ENCODE data around the gene AHCYL2. TPM values are rescaled to one million over a fixed set of nuclear protein-coding genes. Genes with fewer than 3 reads are reported as not detected.
"Not testable (repeated sequence)": the region's sequence is repeated elsewhere in the genome, so short reads cannot be mapped to it uniquely, and the experiment has no call there.

Gene AHCYL2
- total RNA-seq, 5 donors from 2014 or later (not counting 1 experiment from before 2014, with no cell fraction given), result 13.1 to 17.6 (median 15.9) TPM

DNA sequence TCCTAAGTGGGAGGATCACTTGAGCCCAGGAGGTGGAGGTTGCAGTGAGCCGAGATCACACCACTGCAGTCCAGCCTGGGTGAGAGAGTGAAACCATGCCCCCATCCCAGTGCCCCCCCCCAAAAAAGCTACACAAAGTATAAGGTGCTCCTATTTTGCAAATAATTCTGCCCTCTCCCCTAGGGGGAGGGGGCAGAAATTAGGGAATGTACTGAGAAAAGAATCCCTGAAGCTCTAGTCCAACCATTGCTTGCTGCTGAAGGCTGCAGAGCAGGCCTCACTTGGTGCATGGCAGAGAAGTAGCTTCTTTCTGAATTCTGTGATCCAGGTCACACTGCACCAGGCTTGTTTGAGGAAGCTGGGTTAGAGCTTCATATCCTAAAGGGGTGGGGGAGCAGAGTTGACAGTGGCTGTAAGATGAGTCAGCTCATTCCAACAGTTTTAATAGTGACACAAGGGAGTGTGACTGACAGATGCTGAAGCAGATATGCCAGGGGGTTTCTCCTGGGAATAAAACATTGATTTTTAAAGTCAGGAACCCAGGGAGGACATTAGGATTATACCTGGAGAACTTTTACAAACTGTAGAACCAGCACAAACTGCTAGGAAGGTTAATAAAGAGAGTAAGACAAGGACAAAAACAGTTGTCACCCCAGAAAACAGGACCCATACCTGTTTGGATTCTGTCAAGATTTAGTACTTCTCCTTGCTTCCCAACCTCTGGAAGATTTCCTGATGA is 176.6 kb downstream of the AHCYL2 start:
- Mint-ChIP-seq H3K27me3 (no peaks in the 10 kb centered on the region), H3K9me3 (no peaks in the 10 kb centered on the region), H3K4me3 (no peak overlapping the region), H3K36me3 (peaks cover 49% of the 10 kb centered on the region), H3K27ac (no peak overlapping the region), H3K4me1 (no peaks in the 10 kb centered on the region)
- DNase-seq (no peak), ATAC-seq (replicated peaks in 1 of 4) (no peak)
- ChIA-PET POLR2A (no interaction called here), CTCF (interaction anchor here in 1 of 2 donors (0.9 kb wide), 1 partner anchor 34 kb away, joined by 5 read pairs; no protein-coding TSS in a partner anchor)
- no peaks in the 10 kb centered on the region for H3K27me3 ChIP-seq (replicated peaks in 1 of 2; ENCODE audit: control insufficient read depth in 2 of 2, extremely low read depth in 1 of 2, insufficient read depth in 2 of 2, low read length in 1 of 2)
- no peak overlapping the region for H3K4me3 ChIP-seq (ENCODE audit: control insufficient read depth in 1 of 2, extremely low read depth in 1 of 2, low read length in 1 of 2)
- H3K4me1 ChIP-seq (ENCODE audit: control insufficient read depth in 1 of 2, extremely low read depth in 1 of 2, insufficient read depth in 2 of 2, low read length in 2 of 2), result no peaks in the 10 kb centered on the region
- H3K9me3 ChIP-seq, result no peaks in the 10 kb centered on the region
- H3K27ac ChIP-seq (ENCODE audit: low read length), result no peak overlapping the region
- no CpG with 5 or more reads among the region's 1 CpG for WGBS (ENCODE audit: insufficient coverage)
- peaks cover 10 to 25% of the 10 kb centered on the region in 2 donors for H3K36me3 ChIP-seq (ENCODE audit: control insufficient read depth in 2 of 2, extremely low read depth in 1 of 2, insufficient read depth in 1 of 2, low read length in 1 of 2)

DNA sequence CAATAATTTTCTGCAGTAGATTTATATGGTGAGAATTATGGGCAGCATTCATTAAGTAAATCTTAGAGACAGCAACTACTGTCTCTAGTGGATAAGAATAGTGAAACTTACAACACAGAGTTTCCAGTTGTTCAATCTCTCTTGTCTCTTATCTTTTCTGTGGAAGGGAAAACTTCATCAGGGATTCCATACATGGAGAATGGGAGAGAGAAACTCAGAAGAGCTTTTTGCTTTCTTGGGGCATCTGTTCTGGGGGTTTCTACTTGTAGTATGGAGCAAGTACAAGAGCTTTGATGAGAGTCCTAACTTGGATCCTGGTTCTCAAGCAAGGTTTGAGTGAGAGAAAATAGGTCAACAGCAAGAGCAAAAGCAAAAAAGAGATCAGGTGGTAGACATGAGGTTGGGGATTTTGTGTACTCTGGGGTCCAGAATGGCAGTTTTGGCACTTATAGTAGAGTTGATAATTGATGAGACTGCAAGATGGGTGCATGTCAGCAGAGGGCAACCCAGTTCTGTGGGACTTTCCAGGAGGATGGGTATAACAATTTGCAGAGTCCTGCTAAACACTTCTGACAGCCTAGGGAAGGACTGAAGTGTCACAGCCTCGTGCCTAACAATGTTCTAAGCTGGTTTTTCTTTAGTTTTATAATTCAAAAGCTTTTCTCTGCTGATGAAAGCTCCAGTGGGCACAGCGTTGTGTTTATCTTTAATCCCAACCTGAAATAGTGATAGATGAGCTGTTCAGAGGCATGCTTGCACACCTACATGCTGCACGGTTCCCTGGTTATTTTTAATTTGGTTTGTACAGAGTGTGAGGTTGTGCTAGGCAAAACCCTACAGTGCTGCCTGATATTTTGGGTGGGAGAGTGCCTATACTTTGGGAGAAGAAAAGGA is 177.4 kb downstream of the AHCYL2 start:
- WGBS (ENCODE audit: insufficient coverage), result 33% methylated on average over 2 of the region's 3 CpGs
- POLR2A ChIA-PET, result no interaction called here
- CTCF ChIA-PET, result no interaction called here
- peaks cover 10 to 26% of the 10 kb centered on the region in 2 donors for H3K36me3 ChIP-seq (ENCODE audit: control insufficient read depth in 2 of 2, extremely low read depth in 1 of 2, insufficient read depth in 1 of 2, low read length in 1 of 2)
- DNase-seq (peak in 3 of 35 experiments; percentile 0 to 28 (median 2)), ATAC-seq (replicated peaks in 1 of 4) (no peak)
- Mint-ChIP-seq H3K27me3 (no peaks in the 10 kb centered on the region), H3K4me3 (no peak overlapping the region), H3K36me3 (peaks cover 47% of the 10 kb centered on the region), H3K4me1 (no peaks in the 10 kb centered on the region), H3K27ac (no peak overlapping the region), H3K9me3 (no peaks in the 10 kb centered on the region)
- no peaks in the 10 kb centered on the region for H3K27me3 ChIP-seq (replicated peaks in 1 of 2; ENCODE audit: control insufficient read depth in 2 of 2, extremely low read depth in 1 of 2, insufficient read depth in 2 of 2, low read length in 1 of 2)
- H3K9me3 ChIP-seq, result no peaks in the 10 kb centered on the region
- no peaks in the 10 kb centered on the region for H3K4me1 ChIP-seq (ENCODE audit: control insufficient read depth in 1 of 2, extremely low read depth in 1 of 2, insufficient read depth in 2 of 2, low read length in 2 of 2)
- H3K27ac ChIP-seq (ENCODE audit: low read length), result no peak overlapping the region
- H3K4me3 ChIP-seq (ENCODE audit: control insufficient read depth in 1 of 2, extremely low read depth in 1 of 2, low read length in 1 of 2), result no peak overlapping the region

DNA sequence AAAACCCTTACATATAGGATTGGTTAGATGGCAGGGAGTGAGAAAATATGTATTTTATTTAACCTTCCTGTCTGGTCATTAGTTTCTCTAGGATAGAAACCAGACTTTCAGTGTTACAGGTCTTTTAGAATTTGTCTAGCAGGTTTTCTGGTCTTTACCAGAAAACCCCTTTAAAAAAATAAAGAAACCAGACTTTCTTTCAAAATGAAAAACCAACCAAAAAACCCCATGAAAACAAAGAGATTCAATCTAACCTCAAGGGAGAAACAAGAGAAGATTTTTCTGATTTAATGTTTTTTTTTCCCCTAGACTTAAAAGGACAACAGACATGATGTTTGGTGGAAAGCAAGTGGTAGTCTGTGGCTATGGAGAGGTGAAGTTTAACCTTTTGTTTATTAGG is 180.7 kb downstream of the AHCYL2 start:
- H3K27ac Mint-ChIP-seq, result no peak overlapping the region
- H3K36me3 Mint-ChIP-seq, result peaks cover 65% of the 10 kb centered on the region
- CTCF ChIA-PET, result interaction anchor here in 1 of 2 donors (1.2 kb wide), 1 partner anchor 29 kb away, joined by 4 read pairs; no protein-coding TSS in a partner anchor
- ATAC-seq (replicated peaks in 1 of 4) (no peak), DNase-seq (no peak)
- no peaks in the 10 kb centered on the region for H3K27me3 ChIP-seq (replicated peaks in 1 of 2; ENCODE audit: control insufficient read depth in 2 of 2, extremely low read depth in 1 of 2, insufficient read depth in 2 of 2, low read length in 1 of 2)
- H3K4me3 ChIP-seq (ENCODE audit: control insufficient read depth in 1 of 2, extremely low read depth in 1 of 2, low read length in 1 of 2), result no peak overlapping the region
- H3K27ac ChIP-seq (ENCODE audit: low read length), result no peak overlapping the region
- H3K4me1 ChIP-seq (ENCODE audit: control insufficient read depth in 1 of 2, extremely low read depth in 1 of 2, insufficient read depth in 2 of 2, low read length in 2 of 2), result no peaks in the 10 kb centered on the region
- POLR2A ChIA-PET, result no interaction called here
- H3K36me3 ChIP-seq (ENCODE audit: control insufficient read depth in 2 of 2, extremely low read depth in 1 of 2, insufficient read depth in 1 of 2, low read length in 1 of 2), result peaks cover 10 to 33% of the 10 kb centered on the region in 2 donors
- no peaks in the 10 kb centered on the region for H3K9me3 ChIP-seq
- H3K4me1 Mint-ChIP-seq, result no peaks in the 10 kb centered on the region
- no peaks in the 10 kb centered on the region for H3K27me3 Mint-ChIP-seq
- H3K9me3 Mint-ChIP-seq, result no peaks in the 10 kb centered on the region
- H3K4me3 Mint-ChIP-seq, result no peak overlapping the region

DNA sequence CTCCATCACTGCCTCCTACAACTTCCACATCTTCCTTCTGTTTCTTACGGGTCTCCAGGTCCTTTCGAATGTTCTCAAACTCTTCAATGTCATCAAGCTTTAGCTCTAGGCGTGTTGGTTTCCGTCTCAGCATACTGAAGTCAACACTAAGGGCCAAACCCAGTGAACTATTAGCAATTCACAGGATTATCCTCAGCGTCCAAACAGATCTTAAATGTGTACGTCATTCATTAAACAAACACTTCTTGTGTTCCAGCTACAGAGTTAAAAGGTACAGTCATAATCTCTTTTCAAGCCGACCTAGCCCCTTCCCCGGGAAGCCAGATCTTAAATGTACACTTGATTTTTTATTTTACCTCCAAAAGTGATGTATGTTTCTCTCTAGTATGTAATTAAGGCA is 185.4 kb downstream of the AHCYL2 start:
- H3K27me3 Mint-ChIP-seq; H3K9me3 Mint-ChIP-seq; H3K4me3 ChIP-seq (ENCODE audit: control insufficient read depth in 1 of 2, extremely low read depth in 1 of 2, low read length in 1 of 2); H3K9me3 ChIP-seq; DNase-seq; H3K4me1 ChIP-seq (ENCODE audit: control insufficient read depth in 1 of 2, extremely low read depth in 1 of 2, insufficient read depth in 2 of 2, low read length in 2 of 2); H3K4me3 Mint-ChIP-seq; H3K27me3 ChIP-seq (replicated peaks in 1 of 2; ENCODE audit: control insufficient read depth in 2 of 2, extremely low read depth in 1 of 2, insufficient read depth in 2 of 2, low read length in 1 of 2); H3K4me1 Mint-ChIP-seq; H3K27ac ChIP-seq (ENCODE audit: low read length); H3K27ac Mint-ChIP-seq; ATAC-seq (replicated peaks in 1 of 4); POLR2A ChIA-PET: not testable (repeated sequence)
- peaks cover 75% of the 10 kb centered on the region for H3K36me3 Mint-ChIP-seq
- H3K36me3 ChIP-seq (ENCODE audit: control insufficient read depth in 2 of 2, extremely low read depth in 1 of 2, insufficient read depth in 1 of 2, low read length in 1 of 2), result peaks cover 12 to 29% of the 10 kb centered on the region in 2 donors
- 94% methylated on average over 6 of the region's 8 CpGs for WGBS (ENCODE audit: insufficient coverage)
- CTCF ChIA-PET, result interaction anchor here in 1 of 2 donors (0.7 to 1.2 kb wide), 2 partner anchors 227 to 275 kb away, joined by 3 to 4 read pairs; no protein-coding TSS in a partner anchor

DNA sequence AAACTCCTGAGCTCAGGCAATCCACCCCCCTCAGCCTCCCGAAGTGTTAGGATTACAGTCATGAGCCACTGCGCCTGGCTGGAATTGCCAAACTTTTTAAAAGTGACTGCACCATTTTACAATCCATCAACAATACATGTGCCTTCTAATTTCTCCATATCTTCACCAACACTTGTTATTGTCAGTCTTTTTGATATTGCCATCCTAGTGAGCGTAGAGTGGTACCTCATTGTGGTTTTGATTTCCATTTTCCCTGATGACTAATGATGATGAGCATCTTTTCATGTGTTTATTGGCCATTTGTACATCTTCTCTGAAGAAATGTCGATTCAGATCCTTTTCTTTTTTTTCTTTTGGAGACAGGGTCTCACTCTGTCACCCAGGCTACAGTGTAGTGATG is 187.7 kb downstream of the AHCYL2 start:
- Histone ChIP-seq H3K4me3 (ENCODE audit: control insufficient read depth in 1 of 2, extremely low read depth in 1 of 2, low read length in 1 of 2) (no peak overlapping the region), H3K4me1 (ENCODE audit: control insufficient read depth in 1 of 2, extremely low read depth in 1 of 2, insufficient read depth in 2 of 2, low read length in 2 of 2) (no peaks in the 10 kb centered on the region), H3K27me3 (replicated peaks in 1 of 2; ENCODE audit: control insufficient read depth in 2 of 2, extremely low read depth in 1 of 2, insufficient read depth in 2 of 2, low read length in 1 of 2) (no peaks in the 10 kb centered on the region), H3K36me3 (ENCODE audit: control insufficient read depth in 2 of 2, extremely low read depth in 1 of 2, insufficient read depth in 1 of 2, low read length in 1 of 2) (peaks cover 6 to 20% of the 10 kb centered on the region in 2 donors), H3K27ac (ENCODE audit: low read length) (no peak overlapping the region), H3K9me3 (no peaks in the 10 kb centered on the region)
- no peaks in the 10 kb centered on the region for H3K4me1 Mint-ChIP-seq
- no peak overlapping the region for H3K27ac Mint-ChIP-seq
- H3K27me3 Mint-ChIP-seq, result no peaks in the 10 kb centered on the region
- ChIA-PET POLR2A (no interaction called here), CTCF (no interaction called here)
- H3K4me3 Mint-ChIP-seq, result no peak overlapping the region
- DNase-seq (no peak), ATAC-seq (replicated peaks in 1 of 4) (no peak)
- 100% methylated on average over 2 of the region's 4 CpGs for WGBS (ENCODE audit: insufficient coverage)
- peaks cover 65% of the 10 kb centered on the region for H3K36me3 Mint-ChIP-seq
- peaks cover 0 to 4% (median 0%) of the 10 kb centered on the region in 3 donors for H3K9me3 Mint-ChIP-seq

DNA sequence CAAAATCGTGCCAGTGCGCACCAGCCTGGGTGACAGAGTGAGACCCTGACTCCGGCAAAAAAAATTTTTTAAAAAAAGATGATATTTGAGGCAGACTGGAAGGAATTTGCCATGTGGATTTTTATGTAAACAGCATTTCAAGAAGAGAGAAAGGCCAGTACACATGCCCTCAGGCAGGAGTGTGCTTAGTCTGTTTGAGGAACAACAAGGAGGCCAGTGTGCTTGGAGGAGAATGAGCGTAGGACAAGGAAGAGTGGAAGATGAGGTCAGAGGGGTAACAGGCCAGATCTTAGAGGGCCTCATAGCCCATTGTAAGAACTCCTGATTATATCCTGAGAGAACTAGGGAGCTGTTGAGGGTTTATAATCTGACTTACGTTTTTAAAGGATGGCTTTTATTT is 192.2 kb downstream of the AHCYL2 start:
- Histone ChIP-seq H3K27ac (ENCODE audit: low read length) (no peak overlapping the region), H3K4me1 (ENCODE audit: control insufficient read depth in 1 of 2, extremely low read depth in 1 of 2, insufficient read depth in 2 of 2, low read length in 2 of 2) (no peaks in the 10 kb centered on the region), H3K27me3 (replicated peaks in 1 of 2; ENCODE audit: control insufficient read depth in 2 of 2, extremely low read depth in 1 of 2, insufficient read depth in 2 of 2, low read length in 1 of 2) (no peaks in the 10 kb centered on the region), H3K4me3 (ENCODE audit: control insufficient read depth in 1 of 2, extremely low read depth in 1 of 2, low read length in 1 of 2) (no peak overlapping the region), H3K9me3 (no peaks in the 10 kb centered on the region), H3K36me3 (ENCODE audit: control insufficient read depth in 2 of 2, extremely low read depth in 1 of 2, insufficient read depth in 1 of 2, low read length in 1 of 2) (peaks cover 5 to 9% of the 10 kb centered on the region in 2 donors)
- DNase-seq (no peak), ATAC-seq (replicated peaks in 1 of 4) (no peak)
- WGBS (ENCODE audit: insufficient coverage), result 100% methylated on average over 2 of the region's 5 CpGs
- ChIA-PET CTCF (interaction anchor here (0.5 to 0.6 kb wide), 2 partner anchors 18 to 372 kb away, joined by 3 to 4 read pairs; no protein-coding TSS in a partner anchor), POLR2A (no interaction called here)
- Mint-ChIP-seq H3K4me3 (no peak overlapping the region), H3K27me3 (no peaks in the 10 kb centered on the region), H3K9me3 (peaks cover 0 to 4% (median 0%) of the 10 kb centered on the region in 3 donors), H3K4me1 (no peaks in the 10 kb centered on the region), H3K36me3 (peaks cover 30% of the 10 kb centered on the region), H3K27ac (no peak overlapping the region)

All from T-cell (primary cell).